ENCODE data around the gene BRD1.

- TF ChIP-seq CTCF (IDR thresholded peaks at IDR 0.05) (no peak), ZFX (IDR thresholded peaks at IDR 0.05; ENCODE audit: borderline replicate concordance) (no peak)
These were observed 80.5 kb downstream of the BRD1 start for GRCh38 chr22:49747130-49747529.

Data from 22Rv1 (cell line).